ENCODE results near the gene ARID1B. TPM values are rescaled to one million over a fixed set of nuclear protein-coding genes. Genes with fewer than 3 reads are reported as not detected.
A peak's percentile ranks its signal among the peaks of the same experiment; 100 is the strongest.
"Not testable (repeated sequence)": the region's sequence is repeated elsewhere in the genome, so short reads cannot be mapped to it uniquely, and the experiment has no call there.

ARID1B gene
- total and polyA plus RNA-seq, 7 donors: 8.1 to 61.1 (median 53.1) TPM

- DNase-seq (no peak), ATAC-seq (no peak)
- Histone ChIP-seq H3K4me3 (no peak overlapping the region), H3K36me3 (ENCODE audit: insufficient read depth in 1 of 2, low read depth in 1 of 2) (peaks cover 0 to 3% of the 10 kb centered on the region in 2 donors), H3K9me3 (no peaks in the 10 kb centered on the region), H3K4me1 (peaks cover 34% of the 10 kb centered on the region), H3K27ac (peak overlapping the region; percentile 68), H3K27me3 (ENCODE audit: insufficient read depth in 3 of 3, low read length in 2 of 3) (no peaks in the 10 kb centered on the region)
- TF ChIP-seq CTCF (IDR thresholded peaks at IDR 0.05): no peak
- 57 to 67% (median 58%) methylated on average over 6 of the region's 6 CpGs for WGBS, 3 donors
- intact Hi-C loops (cut with DNase I): loop anchor here (10.0 kb wide), 1 partner anchor 129 kb away; no protein-coding TSS in a partner anchor
Observed at GRCh38 chr6:157145656-157146285, 368.6 kb downstream of the ARID1B start.

GRCh38 chr6:157147054-157148026, 370.2 kb downstream of the ARID1B start:
- DNase-seq; H3K36me3 ChIP-seq (ENCODE audit: insufficient read depth in 1 of 2, low read depth in 1 of 2); H3K27me3 ChIP-seq (ENCODE audit: insufficient read depth in 3 of 3, low read length in 2 of 3); H3K4me3 ChIP-seq; ATAC-seq; H3K9me3 ChIP-seq: not testable (repeated sequence)
- intact Hi-C loops (cut with DNase I): loop anchor here (10.0 kb wide), 1 partner anchor 127 kb away; no protein-coding TSS in a partner anchor
- Histone ChIP-seq H3K27ac (peak overlapping the region; percentile 85), H3K4me1 (peaks cover 34% of the 10 kb centered on the region)
- WGBS, 3 donors: 94 to 96% (median 94%) methylated on average over 39 to 71 of the region's 74 CpGs

GRCh38 chr6:157148391-157149323, 371.5 kb downstream of the ARID1B start:
- no peaks in the 10 kb centered on the region for H3K36me3 ChIP-seq (ENCODE audit: insufficient read depth in 1 of 2, low read depth in 1 of 2)
- 23 to 37% (median 30%) methylated on average over 25 of the region's 25 CpGs for WGBS, 3 donors
- intact Hi-C loops (cut with DNase I): loop anchor here (10.0 kb wide), 1 partner anchor 126 kb away; no protein-coding TSS in a partner anchor
- H3K9me3 ChIP-seq: no peaks in the 10 kb centered on the region
- no peaks in the 10 kb centered on the region for H3K27me3 ChIP-seq (ENCODE audit: insufficient read depth in 3 of 3, low read length in 2 of 3)
- TF ChIP-seq CTCF (IDR thresholded peaks at IDR 0.05): no peak
- H3K4me3 ChIP-seq: no peak overlapping the region
- H3K27ac ChIP-seq: peak overlapping the region; percentile 85
- DNase-seq (peak; percentile 62 to 76), ATAC-seq (peak; percentile 84 to 92 (median 87))
- peaks cover 33% of the 10 kb centered on the region for H3K4me1 ChIP-seq

DNA sequence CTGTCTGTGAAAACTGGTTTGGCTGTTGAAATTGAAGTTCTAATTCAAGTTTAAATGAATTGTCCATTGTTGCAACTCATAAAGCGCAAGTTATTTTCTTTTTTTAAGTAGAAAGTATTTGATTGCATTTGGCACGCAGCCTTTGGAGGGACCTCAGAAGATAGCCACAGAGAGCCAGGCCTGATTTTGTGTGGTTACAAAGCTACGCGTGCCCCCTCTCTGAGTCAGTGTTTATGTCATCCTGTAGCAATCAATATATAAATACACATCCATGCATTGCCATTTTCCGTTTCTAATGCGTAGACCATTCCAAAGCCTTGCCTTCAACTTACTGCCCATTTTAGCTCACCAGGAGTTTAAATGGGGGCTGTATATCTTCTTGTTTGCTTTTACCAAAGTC, 372.9 kb downstream of the ARID1B start:
- intact Hi-C loops (cut with DNase I): loop anchor here in 1 of 2 donors (5.0 kb wide), 1 partner anchor 37 kb away; no protein-coding TSS in a partner anchor
- no peak for TF ChIP-seq CTCF (IDR thresholded peaks at IDR 0.05)
- WGBS, 3 donors: 96 to 99% (median 99%) methylated on average over 6 of the region's 6 CpGs
- DNase-seq (no peak), ATAC-seq (no peak)
- H3K27me3 ChIP-seq (ENCODE audit: insufficient read depth in 3 of 3, low read length in 2 of 3): no peaks in the 10 kb centered on the region
- H3K27ac ChIP-seq: peak overlapping the region; percentile 85
- no peak overlapping the region for H3K4me3 ChIP-seq
- no peaks in the 10 kb centered on the region for H3K9me3 ChIP-seq
- peaks cover 0 to 4% of the 10 kb centered on the region in 2 donors for H3K36me3 ChIP-seq (ENCODE audit: insufficient read depth in 1 of 2, low read depth in 1 of 2)
- peaks cover 24% of the 10 kb centered on the region for H3K4me1 ChIP-seq
